Fibroblast of skin of left biceps (primary cell): Measurements from ENCODE around the gene SH3GL1.
"Not testable (repeated sequence)": the region's sequence is repeated elsewhere in the genome, so short reads cannot be mapped to it uniquely, and the experiment has no call there.

Experiments
- DNase-seq, 2 experiments: peaks; one replicate each; pipeline ENCODE4 v3.0.0-alpha.2; 2013; ENCODE audit warnings: low read depth in 2 of 2

Gene SH3GL1

GRCh38 chr19:4363571-4364304, 36.6 kb downstream of the SH3GL1 start:
- DNase-seq = no peak

GRCh38 chr19:4362831-4363545, 37.4 kb downstream of the SH3GL1 start:
- no peak for DNase-seq

- no peak for DNase-seq
Measured at GRCh38 chr19:4362101-4362828, 38.1 kb downstream of the SH3GL1 start.

GRCh38 chr19:4361152-4362046, 38.9 kb downstream of the SH3GL1 start:
- no peak for DNase-seq

GRCh38 chr19:4360641-4361151, 39.7 kb downstream of the SH3GL1 start:
- no peak for DNase-seq

- DNase-seq = no peak
Measured at GRCh38 chr19:4360081-4360569, 40.2 kb downstream of the SH3GL1 start.

- no peak for DNase-seq
Measured at GRCh38 chr19:4359627-4360000, 40.7 kb downstream of the SH3GL1 start.

GRCh38 chr19:4358709-4359626, 41.4 kb downstream of the SH3GL1 start:
- DNase-seq = no peak

GRCh38 chr19:4357921-4358326, 42.4 kb downstream of the SH3GL1 start:
- no peak for DNase-seq

- no peak for DNase-seq
Measured at GRCh38 chr19:4357095-4357797, 43.1 kb downstream of the SH3GL1 start.

- DNase-seq = no peak
Measured at GRCh38 chr19:4354897-4355296, 45.5 kb downstream of the SH3GL1 start.

- no peak for DNase-seq
Measured at GRCh38 chr19:4354282-4354681, 46.1 kb downstream of the SH3GL1 start.

- no peak for DNase-seq
Measured at GRCh38 chr19:4352701-4353121, 47.6 kb downstream of the SH3GL1 start.

GRCh38 chr19:4350726-4351125, 49.6 kb downstream of the SH3GL1 start:
- no peak for DNase-seq

GRCh38 chr19:4350111-4350510, 50.2 kb downstream of the SH3GL1 start:
- DNase-seq = no peak

- DNase-seq = not testable (repeated sequence)
Measured at GRCh38 chr19:4349225-4349624, 51.1 kb downstream of the SH3GL1 start.

- no peak for DNase-seq
Measured at GRCh38 chr19:4347521-4347920, 52.8 kb downstream of the SH3GL1 start.

GRCh38 chr19:4346020-4346383, 54.3 kb downstream of the SH3GL1 start:
- no peak for DNase-seq

GRCh38 chr19:4345342-4346019, 54.9 kb downstream of the SH3GL1 start:
- DNase-seq = no peak
